OCI-LY7 (cell line): ENCODE results near the gene ATAD5. TPM values are rescaled to one million over a fixed set of nuclear protein-coding genes. Genes with fewer than 3 reads are reported as not detected.

Experiments
- BruUV-seq: library from RNA; stranded (reverse); fragments of 400-500 nt; replicated peaks from 2 replicates; lab custom pipeline; 2021; lab: Mats Ljungman, UMichigan
- CTCF ChIA-PET: fragments of 300-600 bp; sonication (Branson Sonifier 250); formaldehyde crosslinking; loops from one replicate; lab custom pipeline; 2022; ENCODE audit warnings: antibody characterized with exemption; ENCODE audit not compliant: unreplicated experiment; lab: Charles Lee
- POLR2A ChIA-PET: fragments of 300-600 bp; sonication (Branson Sonifier 250); formaldehyde crosslinking; loops from one replicate; lab custom pipeline; 2022; ENCODE audit warnings: antibody characterized with exemption; lab: Charles Lee
- DNase-seq: peaks from one replicate; pipeline ENCODE4 v3.0.0-alpha.2; 2015; ENCODE audit warnings: low spot score
- H2AFZ ChIP-seq: fragments of 200-600 bp; sonication (generic), shearing (Covaris generic); 2 replicates; pipeline ENCODE4 v1.6.1; 2014; ENCODE audit warnings: mild to moderate bottlenecking, antibody characterized with exemption, low read length, moderate library complexity
- H3K27ac ChIP-seq: fragments of 200-600 bp; sonication (generic); 2 replicates; pipeline ENCODE4 v1.5.1; 2014; ENCODE audit warnings: mixed run types, low read depth, mild to moderate bottlenecking, moderate library complexity, low read length, inconsistent platforms; ENCODE audit not compliant: poor library complexity, severe bottlenecking
- H3K36me3 ChIP-seq: fragments of 200-600 bp; sonication (generic); 2 replicates; pipeline ENCODE4 v1.6.1; 2014; ENCODE audit warnings: mild to moderate bottlenecking, antibody characterized with exemption, low read length, moderate library complexity, mixed read lengths; ENCODE audit not compliant: insufficient read depth
- H3K4me1 ChIP-seq: fragments of 200-600 bp; sonication (generic); 2 replicates; pipeline ENCODE4 v1.5.1; 2014; ENCODE audit warnings: mild to moderate bottlenecking, low read length; ENCODE audit not compliant: insufficient read depth, poor library complexity, severe bottlenecking
- H3K4me2 ChIP-seq: fragments of 200-600 bp; sonication (generic); 2 replicates; pipeline ENCODE4 v1.6.1; 2014; ENCODE audit warnings: mild to moderate bottlenecking, low read length
- H3K4me3 ChIP-seq: fragments of 200-600 bp; sonication (generic); 2 replicates; pipeline ENCODE4 v1.5.1; 2014; ENCODE audit warnings: mild to moderate bottlenecking, low read depth, low read length; ENCODE audit not compliant: poor library complexity, severe bottlenecking
- H3K79me2 ChIP-seq: fragments of 200-600 bp; sonication (generic); 2 replicates; pipeline ENCODE4 v1.6.1; 2016; ENCODE audit warnings: low read depth, mild to moderate bottlenecking, low read length, moderate library complexity, mixed read lengths; ENCODE audit not compliant: insufficient read depth
- H3K9me2 ChIP-seq: fragments of 200-600 bp; sonication (generic); 2 replicates; pipeline ENCODE4 v1.6.1; 2016; ENCODE audit warnings: mild to moderate bottlenecking, low read length, mixed read lengths; ENCODE audit not compliant: insufficient read depth
- H3K9me3 ChIP-seq: fragments of 200-600 bp; sonication (generic); 2 replicates; pipeline ENCODE4 v1.6.1; 2014; ENCODE audit warnings: mild to moderate bottlenecking, mixed run types, low read length, mixed read lengths
- H4K20me1 ChIP-seq: fragments of 200-600 bp; sonication (generic); 2 replicates; pipeline ENCODE4 v1.6.1; 2014; ENCODE audit warnings: mild to moderate bottlenecking, antibody characterized with exemption, low read length, moderate library complexity, mixed read lengths; ENCODE audit not compliant: insufficient read depth
- CTCF ChIP-seq: fragments of 200-600 bp; sonication (generic); conservative IDR thresholded peaks from 2 replicates; pipeline ENCODE4 v1.5.1; 2014; ENCODE audit warnings: mild to moderate bottlenecking, antibody characterized with exemption, low read length, moderate library complexity, mixed read lengths
- EZH2phosphoT487 ChIP-seq: fragments of 200-600 bp; sonication (generic); IDR thresholded peaks from 2 replicates; pipeline ENCODE4 v1.6.1; 2018; ENCODE audit warnings: low read depth, borderline replicate concordance, mild to moderate bottlenecking, mixed run types, antibody characterized with exemption, low read length, moderate library complexity, mixed read lengths
- intact Hi-C: fragments of 100-400 bp; cut with micrococcal nuclease; formaldehyde crosslinking; loops from one replicate; pipeline ENCODE4 v1.10.0; 2022; ENCODE audit not compliant: unreplicated experiment
- total RNA-seq, 2 experiments: library from RNA; depleted of rRNA in 1 of 2; stranded (reverse); fragments of >200 nt in 1 of 2; shearing (Covaris generic) in 1 of 2; gene quantifications; 2 replicates each; pipeline ENCODE4 v1.2.3, GENCODE V29; 2014 to 2022

ATAD5 gene
- total RNA-seq, 2 experiments from 2014 or later, result 21.4 to 35.9 TPM

- Histone ChIP-seq H3K4me2 (no peak overlapping the region), H3K4me1 (no peaks in the 10 kb centered on the region), H4K20me1 (no peaks in the 10 kb centered on the region), H3K79me2 (no peaks in the 10 kb centered on the region), H3K27ac (no peak overlapping the region), H3K9me3 (no peaks in the 10 kb centered on the region), H3K36me3 (no peaks in the 10 kb centered on the region), H3K9me2 (no peaks in the 10 kb centered on the region), H2AFZ (no peak overlapping the region), H3K4me3 (no peak overlapping the region)
- ChIA-PET POLR2A (interaction anchor here (0.5 to 0.6 kb wide), 2 partner anchors 363 to 851 kb away, joined by 3 to 6 read pairs; no protein-coding TSS in a partner anchor), CTCF (no interaction called here)
- TF ChIP-seq EZH2phosphoT487 (no peak), CTCF (no peak)
- intact Hi-C loops, result no loop called here
- DNase-seq, result no peak
- BruUV-seq, result no TSS peak
Measured at GRCh38 chr17:30915833-30916611, 84.3 kb downstream of the ATAD5 start.

- BruUV-seq, result no TSS peak
- Histone ChIP-seq H2AFZ (no peak overlapping the region), H3K4me3 (no peak overlapping the region), H3K4me1 (peaks cover 7% of the 10 kb centered on the region), H3K79me2 (no peaks in the 10 kb centered on the region), H3K27ac (no peak overlapping the region), H4K20me1 (no peaks in the 10 kb centered on the region), H3K4me2 (no peak overlapping the region), H3K9me3 (no peaks in the 10 kb centered on the region), H3K36me3 (no peaks in the 10 kb centered on the region), H3K9me2 (no peaks in the 10 kb centered on the region)
- no peak for DNase-seq
- CTCF ChIA-PET, result no interaction called here
- intact Hi-C loops, result no loop called here
- POLR2A ChIA-PET, result interaction anchor here (0.5 to 0.6 kb wide), 2 partner anchors 11 to 446 kb away, joined by 3 to 4 read pairs; no protein-coding TSS in a partner anchor
- TF ChIP-seq EZH2phosphoT487, result no peak
- TF ChIP-seq CTCF, result no peak
Measured at GRCh38 chr17:30917050-30917449, 85.3 kb downstream of the ATAD5 start.

GRCh38 chr17:30920282-30920681 lies 88.5 kb downstream of the ATAD5 start:
- no TSS peak for BruUV-seq
- H3K4me2 ChIP-seq, result no peak overlapping the region

More at GRCh38 chr17:30920282-30920681, 88.5 kb downstream of the ATAD5 start:
- no peak overlapping the region for H2AFZ ChIP-seq
- ChIA-PET CTCF (no interaction called here), POLR2A (no interaction called here)
- intact Hi-C loops, result no loop called here
- TF ChIP-seq EZH2phosphoT487 (no peak), CTCF (no peak)
- H3K4me1 ChIP-seq, result peaks cover 7% of the 10 kb centered on the region
- no peak for DNase-seq
- H3K9me2 ChIP-seq, result no peaks in the 10 kb centered on the region
- no peaks in the 10 kb centered on the region for H3K9me3 ChIP-seq
- no peak overlapping the region for H3K4me3 ChIP-seq
- no peaks in the 10 kb centered on the region for H3K36me3 ChIP-seq
- H3K79me2 ChIP-seq, result no peaks in the 10 kb centered on the region
- H4K20me1 ChIP-seq, result no peaks in the 10 kb centered on the region
- H3K27ac ChIP-seq, result no peak overlapping the region
